Measurements from ENCODE around the gene USP3. TPM values are rescaled to one million over a fixed set of nuclear protein-coding genes. Genes with fewer than 3 reads are reported as not detected.

Gene USP3
- total and polyA plus RNA-seq, 2 of the 13 experiments (the other 11 are each of a cell fraction or from before 2014, with no cell fraction given): 14.3 to 61.2 TPM

DNA sequence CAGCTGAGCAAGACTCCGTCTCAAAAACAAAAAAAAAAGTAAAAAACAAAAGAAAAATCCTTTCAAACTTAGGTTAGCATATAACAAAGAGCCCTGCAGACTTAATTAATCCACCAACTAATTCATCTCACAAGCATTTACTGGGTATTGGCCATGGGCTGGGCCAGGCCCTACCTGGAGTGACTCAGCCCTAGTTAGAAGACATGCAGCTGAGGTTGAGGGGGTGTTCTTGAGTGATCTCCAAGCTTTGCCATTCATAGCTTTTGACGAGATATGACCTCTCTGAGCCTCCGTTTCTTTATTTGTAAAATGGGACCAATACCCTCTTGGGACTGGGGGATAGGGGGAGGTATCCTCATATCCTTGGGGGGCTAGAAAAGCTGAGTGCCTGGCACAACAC, 100.6 kb downstream of the USP3 start:
- Histone ChIP-seq H3K27me3 (ENCODE audit: control insufficient read depth in 1 of 2, insufficient read depth in 2 of 2, low read length in 2 of 2) (no peaks in the 10 kb centered on the region), H3K27ac (ENCODE audit: extremely low read length, insufficient read depth, low read length) (no peak overlapping the region), H3K4me1 (ENCODE audit: insufficient read depth, low read length) (peaks cover 8% of the 10 kb centered on the region), H3K4me3 (replicated peaks in 1 of 3; ENCODE audit: insufficient read depth in 1 of 3, low read depth in 2 of 3, low read length in 3 of 3) (no peak overlapping the region), H2AFZ (ENCODE audit: low read length) (no peak overlapping the region), H3K79me2 (ENCODE audit: insufficient read depth, low read length) (no peaks in the 10 kb centered on the region), H3K9ac (ENCODE audit: insufficient read depth, low read depth, low read length) (no peak overlapping the region), H3K36me3 (replicated peaks in 1 of 2; ENCODE audit: control insufficient read depth in 1 of 2, insufficient read depth in 2 of 2, low read length in 2 of 2) (peaks cover 2 to 17% of the 10 kb centered on the region in 2 experiments; a peak in 4 of 5 replicates), H3K9me3 (ENCODE audit: low read length) (no peaks in the 10 kb centered on the region), H4K20me1 (ENCODE audit: insufficient read depth, low read length) (no peaks in the 10 kb centered on the region), H3K4me2 (ENCODE audit: low read depth, low read length) (no peak overlapping the region)
- ChIA-PET CTCF (ENCODE audit: low intra/inter-chr PET ratio, low total read pairs) (no interaction called here), POLR2A (no interaction called here)
- no peak for DNase-seq (ENCODE audit: low spot score)
- in situ Hi-C loops (cut with HindIII; ENCODE audit: extremely low pct_ligation_motif_present, low pct_unique_long_range_greater_than_20kb): no loop called here
- intact Hi-C loops (cut with micrococcal nuclease; ENCODE audit: unreplicated experiment): no loop called here
- BruUV-seq (replicated peaks): no TSS peak
- WGBS (ENCODE audit: low lambda C conversion rate): 97% methylated on average over 3 of the region's 3 CpGs
- TF ChIP-seq ARHGAP35 (CRISPR knock-in tag; IDR thresholded peaks at IDR 0.05; ENCODE audit: borderline replicate concordance): no peak
- TF ChIP-seq PHF8 (CRISPR knock-in tag; IDR thresholded peaks at IDR 0.05): no peak
- no peak for TF ChIP-seq YEATS2 (CRISPR knock-in tag; IDR thresholded peaks at IDR 0.05; ENCODE audit: borderline replicate concordance)
- no peak for TF ChIP-seq ZNF235 (CRISPR knock-in tag; IDR thresholded peaks at IDR 0.05; ENCODE audit: borderline replicate concordance)
- no peak for TF ChIP-seq ZNF878 (CRISPR knock-in tag; IDR thresholded peaks at IDR 0.05)
- TF ChIP-seq, protein P1, sequence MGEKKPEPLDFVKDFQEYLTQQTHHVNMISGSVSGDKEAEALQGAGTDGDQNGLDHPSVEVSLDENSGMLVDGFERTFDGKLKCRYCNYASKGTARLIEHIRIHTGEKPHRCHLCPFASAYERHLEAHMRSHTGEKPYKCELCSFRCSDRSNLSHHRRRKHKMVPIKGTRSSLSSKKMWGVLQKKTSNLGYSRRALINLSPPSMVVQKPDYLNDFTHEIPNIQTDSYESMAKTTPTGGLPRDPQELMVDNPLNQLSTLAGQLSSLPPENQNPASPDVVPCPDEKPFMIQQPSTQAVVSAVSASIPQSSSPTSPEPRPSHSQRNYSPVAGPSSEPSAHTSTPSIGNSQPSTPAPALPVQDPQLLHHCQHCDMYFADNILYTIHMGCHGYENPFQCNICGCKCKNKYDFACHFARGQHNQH (CRISPR knock-in tag; IDR thresholded peaks at IDR 0.05): no peak
- TF ChIP-seq, protein P2, sequence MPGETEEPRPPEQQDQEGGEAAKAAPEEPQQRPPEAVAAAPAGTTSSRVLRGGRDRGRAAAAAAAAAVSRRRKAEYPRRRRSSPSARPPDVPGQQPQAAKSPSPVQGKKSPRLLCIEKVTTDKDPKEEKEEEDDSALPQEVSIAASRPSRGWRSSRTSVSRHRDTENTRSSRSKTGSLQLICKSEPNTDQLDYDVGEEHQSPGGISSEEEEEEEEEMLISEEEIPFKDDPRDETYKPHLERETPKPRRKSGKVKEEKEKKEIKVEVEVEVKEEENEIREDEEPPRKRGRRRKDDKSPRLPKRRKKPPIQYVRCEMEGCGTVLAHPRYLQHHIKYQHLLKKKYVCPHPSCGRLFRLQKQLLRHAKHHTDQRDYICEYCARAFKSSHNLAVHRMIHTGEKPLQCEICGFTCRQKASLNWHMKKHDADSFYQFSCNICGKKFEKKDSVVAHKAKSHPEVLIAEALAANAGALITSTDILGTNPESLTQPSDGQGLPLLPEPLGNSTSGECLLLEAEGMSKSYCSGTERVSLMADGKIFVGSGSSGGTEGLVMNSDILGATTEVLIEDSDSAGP (CRISPR knock-in tag; IDR thresholded peaks at IDR 0.05; ENCODE audit: borderline replicate concordance): no peak
- ATAC-seq: no peak
- FAIRE-seq: no peak

Measured in HepG2 (cell line).